ENCODE results near the gene MPP1.

DNA sequence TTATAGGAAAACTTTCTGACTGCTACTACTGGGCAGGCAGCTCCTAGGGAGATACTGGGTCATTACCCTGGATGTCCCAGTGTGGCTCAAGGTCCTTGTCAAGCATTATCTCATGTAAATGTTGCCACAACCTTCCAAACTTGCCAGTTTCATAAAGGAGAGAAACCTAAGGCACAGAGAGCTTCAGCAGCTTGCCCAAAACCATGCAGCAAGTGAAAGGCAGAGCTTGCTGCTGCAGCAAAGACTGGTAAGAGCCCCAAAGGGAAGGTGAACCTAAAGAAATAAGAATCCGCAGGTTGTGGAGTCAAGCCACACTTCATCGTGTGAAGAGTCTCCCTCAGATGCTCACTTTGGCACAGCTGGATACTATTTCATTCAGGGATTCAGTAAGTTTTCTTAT is 2.3 kb downstream of the MPP1 start:
- TF ChIP-seq SP1 (IDR thresholded peaks at IDR 0.05; ENCODE audit: low read depth, low read length) (no peak), POLR2A (IDR thresholded peaks at IDR 0.05; ENCODE audit: control extremely low read depth in 1 of 2, low read depth in 2 of 2, low read length in 2 of 2) (no peak), POLR2AphosphoS5 (IDR thresholded peaks at IDR 0.05; ENCODE audit: low read depth, low read length) (no peak), EGR1 (IDR thresholded peaks at IDR 0.05; ENCODE audit: borderline replicate concordance, low read depth, low read length) (no peak), RNF2 (IDR thresholded peaks at IDR 0.05; ENCODE audit: borderline replicate concordance, low read depth, low read length, missing control alignments, poor library complexity, severe bottlenecking) (no peak), TAF7 (optimal IDR thresholded peaks at IDR 0.05; ENCODE audit: borderline replicate concordance, low read depth, low read length) (no peak), TCF12 (IDR thresholded peaks at IDR 0.05; ENCODE audit: low read depth, low read length) (no peak), ZNF274 (IDR thresholded peaks at IDR 0.05; ENCODE audit: borderline replicate concordance, extremely low read depth, low read length) (no peak), YY1 (IDR thresholded peaks at IDR 0.05; ENCODE audit: low read depth, low read length) (no peak), SP2 (IDR thresholded peaks at IDR 0.05; ENCODE audit: low read length) (no peak), JUN (IDR thresholded peaks at IDR 0.05; ENCODE audit: low read depth, low read length) (no peak)
- TF ChIP-seq, protein P1, sequence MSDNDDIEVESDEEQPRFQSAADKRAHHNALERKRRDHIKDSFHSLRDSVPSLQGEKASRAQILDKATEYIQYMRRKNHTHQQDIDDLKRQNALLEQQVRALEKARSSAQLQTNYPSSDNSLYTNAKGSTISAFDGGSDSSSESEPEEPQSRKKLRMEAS (IDR thresholded peaks at IDR 0.05) = no peak
- TF ChIP-seq, protein P2, sequence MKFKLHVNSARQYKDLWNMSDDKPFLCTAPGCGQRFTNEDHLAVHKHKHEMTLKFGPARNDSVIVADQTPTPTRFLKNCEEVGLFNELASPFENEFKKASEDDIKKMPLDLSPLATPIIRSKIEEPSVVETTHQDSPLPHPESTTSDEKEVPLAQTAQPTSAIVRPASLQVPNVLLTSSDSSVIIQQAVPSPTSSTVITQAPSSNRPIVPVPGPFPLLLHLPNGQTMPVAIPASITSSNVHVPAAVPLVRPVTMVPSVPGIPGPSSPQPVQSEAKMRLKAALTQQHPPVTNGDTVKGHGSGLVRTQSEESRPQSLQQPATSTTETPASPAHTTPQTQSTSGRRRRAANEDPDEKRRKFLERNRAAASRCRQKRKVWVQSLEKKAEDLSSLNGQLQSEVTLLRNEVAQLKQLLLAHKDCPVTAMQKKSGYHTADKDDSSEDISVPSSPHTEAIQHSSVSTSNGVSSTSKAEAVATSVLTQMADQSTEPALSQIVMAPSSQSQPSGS (IDR thresholded peaks at IDR 0.05; ENCODE audit: low read length) = no peak
- TF ChIP-seq, protein P3, sequence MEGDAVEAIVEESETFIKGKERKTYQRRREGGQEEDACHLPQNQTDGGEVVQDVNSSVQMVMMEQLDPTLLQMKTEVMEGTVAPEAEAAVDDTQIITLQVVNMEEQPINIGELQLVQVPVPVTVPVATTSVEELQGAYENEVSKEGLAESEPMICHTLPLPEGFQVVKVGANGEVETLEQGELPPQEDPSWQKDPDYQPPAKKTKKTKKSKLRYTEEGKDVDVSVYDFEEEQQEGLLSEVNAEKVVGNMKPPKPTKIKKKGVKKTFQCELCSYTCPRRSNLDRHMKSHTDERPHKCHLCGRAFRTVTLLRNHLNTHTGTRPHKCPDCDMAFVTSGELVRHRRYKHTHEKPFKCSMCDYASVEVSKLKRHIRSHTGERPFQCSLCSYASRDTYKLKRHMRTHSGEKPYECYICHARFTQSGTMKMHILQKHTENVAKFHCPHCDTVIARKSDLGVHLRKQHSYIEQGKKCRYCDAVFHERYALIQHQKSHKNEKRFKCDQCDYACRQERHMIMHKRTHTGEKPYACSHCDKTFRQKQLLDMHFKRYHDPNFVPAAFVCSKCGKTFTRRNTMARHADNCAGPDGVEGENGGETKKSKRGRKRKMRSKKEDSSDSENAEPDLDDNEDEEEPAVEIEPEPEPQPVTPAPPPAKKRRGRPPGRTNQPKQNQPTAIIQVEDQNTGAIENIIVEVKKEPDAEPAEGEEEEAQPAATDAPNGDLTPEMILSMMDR (IDR thresholded peaks at IDR 0.05; ENCODE audit: control extremely low read depth in 1 of 3, insufficient read depth in 1 of 3, low read depth in 1 of 3, low read length in 3 of 3) = no peak

All from H1 (cell line).